ENCODE measurements around the gene SCUBE1. TPM values are rescaled to one million over a fixed set of nuclear protein-coding genes. Genes with fewer than 3 reads are reported as not detected.

SCUBE1 gene
- total and polyA plus RNA-seq, 2 donors (not counting 3 experiments of a cell fraction or from before 2014, with no cell fraction given), result 0.07 TPM; not detected in 1

- TF ChIP-seq MAX (IDR thresholded peaks at IDR 0.05; ENCODE audit: insufficient read depth, insufficient read length), result no peak
- no peak for TF ChIP-seq POLR2A (IDR thresholded peaks at IDR 0.05; ENCODE audit: low read depth, low read length)
- TF ChIP-seq FOS (IDR thresholded peaks at IDR 0.05; ENCODE audit: borderline replicate concordance, insufficient read depth, low read length), result no peak
- TF ChIP-seq GATA2 (IDR thresholded peaks at IDR 0.05; ENCODE audit: insufficient read depth, insufficient read length, low read depth, low read length), result no peak
- TF ChIP-seq MYC (IDR thresholded peaks at IDR 0.05; ENCODE audit: low read depth, low read length), result no peak
- TF ChIP-seq JUN (IDR thresholded peaks at IDR 0.05; ENCODE audit: borderline replicate concordance, insufficient read depth, insufficient read length, low read depth), result no peak
- TF ChIP-seq CTCF (IDR thresholded peaks at IDR 0.05; ENCODE audit: extremely low read depth in 1 of 2, insufficient read depth in 1 of 2, low read depth in 1 of 2, low read length in 2 of 2), result no peak
- no TSS peak for BruUV-seq (replicated peaks)
- H3K9me1 ChIP-seq (replicated peaks; ENCODE audit: control insufficient read depth, extremely low read depth, insufficient read depth, low read length), result no peaks in the 10 kb centered on the region
- no peaks in the 10 kb centered on the region for H3K36me3 ChIP-seq (ENCODE audit: control insufficient read depth in 2 of 2, extremely low read depth in 1 of 2, insufficient read depth in 2 of 2, low read length in 2 of 2)
- H3K27ac ChIP-seq (ENCODE audit: insufficient read depth, low read depth, low read length), result no peak overlapping the region
- dilution Hi-C loops (cut with MboI; ENCODE audit: extremely low pct_ligation_motif_present, low sequenced_read_pairs), result no loop called here
- ChIA-PET POLR2A (interaction anchor here (0.6 kb wide), 1 partner anchor 1907 kb away, joined by 6 read pairs; no protein-coding TSS in a partner anchor), CTCF (no interaction called here)
- no peaks in the 10 kb centered on the region for H3K9me3 ChIP-seq (replicated peaks; ENCODE audit: control insufficient read depth, insufficient read depth, low read length)
- no peak overlapping the region for H2AFZ ChIP-seq (ENCODE audit: low read depth, low read length)
- FAIRE-seq (no peak), DNase-seq (ENCODE audit: low read depth, low spot score) (no peak)
- H3K79me2 ChIP-seq (ENCODE audit: control insufficient read depth, insufficient read depth, low read length), result no peaks in the 10 kb centered on the region
- H3K4me3 ChIP-seq (replicated peaks in 1 of 3; ENCODE audit: insufficient read depth in 1 of 3, low read depth in 1 of 3, low read length in 3 of 3), result no peak overlapping the region
- H3K9ac ChIP-seq (replicated peaks; ENCODE audit: extremely low read depth, insufficient read depth, low read length), result no peak overlapping the region
- no peak overlapping the region for H3K4me2 ChIP-seq (ENCODE audit: insufficient read depth, low read length)
- no peaks in the 10 kb centered on the region for H4K20me1 ChIP-seq (replicated peaks; ENCODE audit: control insufficient read depth, extremely low read depth, insufficient read depth, low read length)
- peaks cover 2 to 27% of the 10 kb centered on the region in 2 experiments for H3K27me3 ChIP-seq (ENCODE audit: control insufficient read depth in 2 of 2, insufficient read depth in 2 of 2, low read length in 2 of 2)
- peaks cover 4% of the 10 kb centered on the region for H3K4me1 ChIP-seq (ENCODE audit: control insufficient read depth, extremely low read depth, insufficient read depth, low read length)
- intact Hi-C loops (cut with micrococcal nuclease), result no loop called here
Measured at GRCh38 chr22:43191831-43192230, 151.3 kb downstream of the SCUBE1 start.

Measured in endothelial cell of umbilical vein (primary cell).